GM12874 (cell line): ENCODE measurements around the gene PFKFB4.

Experiments used
- CTCF ChIP-seq: IDR thresholded peaks from 2 replicates; pipeline ENCODE4 v1.5.1; 2011; ENCODE audit warnings: low read depth, mild to moderate bottlenecking, control low read depth, low read length, moderate library complexity; ENCODE audit not compliant: insufficient read depth

Gene PFKFB4

GRCh38 chr3:48556796-48557626, at the start of gene PFKFB4:
Gene PFKFB4, minus strand, starts transcription at chr3:48556803. Its CDS starts 26 bp downstream, at chr3:48556777.
- TF ChIP-seq CTCF: peak; percentile 22; the same call in 1 of the 2 replicates

- TF ChIP-seq CTCF: no peak
Measured at GRCh38 chr3:48601622-48601994, 45.0 kb upstream of the PFKFB4 start.

GRCh38 chr3:48600711-48601621, 44.4 kb upstream of the PFKFB4 start:
- TF ChIP-seq CTCF: no peak

GRCh38 chr3:48599509-48600285, 43.1 kb upstream of the PFKFB4 start:
- no peak for TF ChIP-seq CTCF

- no peak for TF ChIP-seq CTCF
Measured at GRCh38 chr3:48599077-48599501, 42.5 kb upstream of the PFKFB4 start.

GRCh38 chr3:48598323-48599076, 41.9 kb upstream of the PFKFB4 start:
- no peak for TF ChIP-seq CTCF
